HG02870 (cell line): Measurements from ENCODE around the gene CRIM1.
"Not testable (repeated sequence)": the region's sequence is repeated elsewhere in the genome, so short reads cannot be mapped to it uniquely, and the experiment has no call there.

ENCODE experiments used
- ATAC-seq: cut with Tn5 transposase; IDR thresholded peaks from one replicate; pipeline ENCODE4 v1.9.1; 2021; ENCODE audit warnings: mild to moderate bottlenecking, moderate library complexity; ENCODE audit not compliant: unreplicated experiment

The CRIM1 gene, protein sequence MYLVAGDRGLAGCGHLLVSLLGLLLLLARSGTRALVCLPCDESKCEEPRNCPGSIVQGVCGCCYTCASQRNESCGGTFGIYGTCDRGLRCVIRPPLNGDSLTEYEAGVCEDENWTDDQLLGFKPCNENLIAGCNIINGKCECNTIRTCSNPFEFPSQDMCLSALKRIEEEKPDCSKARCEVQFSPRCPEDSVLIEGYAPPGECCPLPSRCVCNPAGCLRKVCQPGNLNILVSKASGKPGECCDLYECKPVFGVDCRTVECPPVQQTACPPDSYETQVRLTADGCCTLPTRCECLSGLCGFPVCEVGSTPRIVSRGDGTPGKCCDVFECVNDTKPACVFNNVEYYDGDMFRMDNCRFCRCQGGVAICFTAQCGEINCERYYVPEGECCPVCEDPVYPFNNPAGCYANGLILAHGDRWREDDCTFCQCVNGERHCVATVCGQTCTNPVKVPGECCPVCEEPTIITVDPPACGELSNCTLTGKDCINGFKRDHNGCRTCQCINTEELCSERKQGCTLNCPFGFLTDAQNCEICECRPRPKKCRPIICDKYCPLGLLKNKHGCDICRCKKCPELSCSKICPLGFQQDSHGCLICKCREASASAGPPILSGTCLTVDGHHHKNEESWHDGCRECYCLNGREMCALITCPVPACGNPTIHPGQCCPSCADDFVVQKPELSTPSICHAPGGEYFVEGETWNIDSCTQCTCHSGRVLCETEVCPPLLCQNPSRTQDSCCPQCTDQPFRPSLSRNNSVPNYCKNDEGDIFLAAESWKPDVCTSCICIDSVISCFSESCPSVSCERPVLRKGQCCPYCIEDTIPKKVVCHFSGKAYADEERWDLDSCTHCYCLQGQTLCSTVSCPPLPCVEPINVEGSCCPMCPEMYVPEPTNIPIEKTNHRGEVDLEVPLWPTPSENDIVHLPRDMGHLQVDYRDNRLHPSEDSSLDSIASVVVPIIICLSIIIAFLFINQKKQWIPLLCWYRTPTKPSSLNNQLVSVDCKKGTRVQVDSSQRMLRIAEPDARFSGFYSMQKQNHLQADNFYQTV

DNA sequence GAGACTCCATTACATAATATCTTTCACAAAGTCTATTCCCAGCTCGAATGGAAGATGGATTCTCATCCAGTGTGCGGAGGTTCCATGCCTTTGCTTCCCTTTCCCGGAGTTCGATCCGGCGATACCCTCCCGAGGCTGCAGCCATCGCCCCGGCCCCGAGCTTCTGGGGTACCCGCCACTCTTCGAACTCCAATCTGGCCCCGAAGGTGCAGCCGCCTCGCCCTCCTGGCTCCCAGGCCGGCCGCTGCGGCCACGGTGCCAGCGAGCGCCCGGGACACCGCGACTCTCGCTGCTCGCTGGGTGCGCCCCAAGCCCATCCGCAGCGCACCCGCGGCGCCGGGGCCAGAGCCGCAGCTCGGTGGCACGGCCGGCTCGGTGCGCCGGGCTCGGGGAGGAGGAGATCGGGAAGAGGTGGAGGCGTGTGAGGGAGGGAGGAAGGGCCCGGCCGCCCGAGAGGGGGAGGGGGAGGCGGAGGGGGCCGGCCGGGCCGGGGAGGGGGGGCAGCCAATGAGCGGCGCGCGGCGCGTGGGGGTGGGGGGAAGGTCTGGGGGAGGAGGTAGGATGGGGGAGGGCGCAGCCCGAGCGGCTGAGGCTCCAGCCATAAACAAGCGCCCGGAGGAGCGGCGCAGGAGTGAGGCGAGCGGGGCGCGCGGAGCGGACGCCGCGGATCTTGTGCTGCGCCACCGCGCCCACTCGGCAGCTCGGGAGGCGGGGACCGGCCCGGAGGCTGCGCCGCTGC, at the start of gene CRIM1:
TSS of gene CRIM1 (plus strand) at position 628 of the 739 bp plus-strand sequence. CDS start 515 bp downstream, outside the sequence.
- peak; percentile 34 for ATAC-seq

- ATAC-seq, result no peak
Observed at GRCh38 chr2:36307441-36307840, 48.1 kb upstream of the CRIM1 start.

DNA sequence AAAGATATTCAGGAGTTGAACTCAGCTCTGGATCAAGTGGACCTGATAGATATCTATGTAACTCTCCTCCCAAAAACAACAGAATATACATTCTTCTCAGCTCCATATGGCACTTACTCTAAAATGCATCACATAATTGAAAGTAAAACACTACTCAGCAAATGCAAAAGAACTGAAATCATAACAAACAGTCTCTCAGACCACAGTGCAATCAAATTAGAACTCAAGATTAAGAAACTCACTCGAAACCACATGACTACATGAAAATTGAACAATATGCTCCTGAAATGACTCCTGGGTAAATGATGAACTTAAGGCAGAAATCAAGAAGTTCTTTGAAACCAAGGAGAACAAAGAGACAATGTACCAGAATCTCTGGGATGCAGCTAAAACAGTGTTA, 45.1 kb upstream of the CRIM1 start:
- not testable (repeated sequence) for ATAC-seq

DNA sequence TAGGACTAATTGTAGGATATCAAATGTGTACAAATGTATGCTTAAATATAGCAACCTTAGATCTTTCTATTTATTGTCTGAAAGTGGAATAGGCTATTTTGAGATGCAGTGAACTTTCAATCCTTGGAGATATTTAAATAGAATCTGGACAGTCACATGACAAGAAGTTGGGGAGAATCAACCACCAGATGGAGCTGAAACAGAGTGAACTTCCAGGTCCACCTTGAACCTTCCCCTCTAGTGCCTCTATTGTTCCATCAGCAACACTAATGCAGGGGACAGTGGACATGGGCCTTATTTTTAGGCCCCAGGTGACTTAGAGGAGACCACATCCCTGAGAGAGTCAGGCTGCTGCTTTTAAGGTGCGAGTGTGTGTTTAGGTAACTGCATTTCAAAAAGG, 37.0 kb upstream of the CRIM1 start:
- ATAC-seq, result no peak

DNA sequence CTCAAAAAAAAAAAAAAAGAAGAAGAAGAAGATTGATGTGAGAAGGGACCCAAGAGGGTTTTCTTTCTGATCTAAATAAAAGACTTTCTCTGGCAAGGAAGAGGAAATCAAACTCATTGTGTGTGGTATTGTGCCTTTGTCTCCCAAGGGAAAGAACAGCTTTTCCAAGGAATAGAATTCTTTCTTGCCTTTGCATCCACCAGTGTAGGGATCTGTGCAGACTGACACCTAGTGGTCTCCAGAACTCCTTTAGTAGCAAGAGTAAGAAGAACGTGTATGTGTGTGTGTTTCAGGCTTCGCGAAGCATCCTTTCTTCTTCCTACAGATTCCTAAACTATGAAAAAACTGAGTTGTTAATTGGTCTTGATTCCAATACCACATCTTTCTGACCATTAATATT, 33.5 kb upstream of the CRIM1 start:
- no peak for ATAC-seq

DNA sequence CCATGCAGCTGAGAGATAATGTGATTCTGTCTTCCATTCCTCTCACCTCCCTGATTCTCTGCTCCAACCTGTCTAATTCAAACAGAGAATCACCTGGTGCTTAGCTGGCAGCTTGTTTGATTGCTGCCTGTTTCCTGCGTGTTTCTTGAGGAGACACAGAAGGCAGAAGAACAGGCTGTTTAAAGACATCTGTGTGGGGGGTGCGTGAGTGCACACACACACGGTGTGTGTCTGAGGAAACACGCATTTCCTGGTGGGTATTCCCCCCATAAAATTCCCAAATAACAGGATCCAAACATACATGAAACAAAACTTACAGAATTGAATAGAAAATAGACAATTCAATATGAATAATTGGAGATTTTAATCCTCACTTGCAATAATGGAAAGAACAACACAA, 29.3 kb upstream of the CRIM1 start:
- no peak for ATAC-seq

DNA sequence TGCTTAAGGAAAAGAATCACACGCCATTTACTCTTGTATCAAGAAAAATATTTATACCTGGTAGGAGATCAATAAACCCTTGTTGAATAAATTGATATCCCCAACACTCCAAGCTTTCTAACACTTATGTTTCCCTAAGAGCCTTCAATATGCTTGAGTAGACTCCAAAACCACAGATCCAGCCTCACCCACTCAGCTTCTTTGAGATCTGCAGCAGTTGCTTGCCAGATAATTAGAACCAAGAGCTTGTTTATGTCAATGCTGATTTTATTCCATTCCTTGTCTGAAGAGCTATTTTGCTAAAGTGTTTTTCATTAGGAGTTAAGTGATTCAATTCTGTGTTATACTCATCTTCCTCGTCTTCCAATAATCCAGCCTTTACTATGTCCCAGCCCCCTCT, 26.3 kb upstream of the CRIM1 start:
- no peak for ATAC-seq

- ATAC-seq, result no peak
Observed at GRCh38 chr2:36329746-36330472, 25.7 kb upstream of the CRIM1 start.

DNA sequence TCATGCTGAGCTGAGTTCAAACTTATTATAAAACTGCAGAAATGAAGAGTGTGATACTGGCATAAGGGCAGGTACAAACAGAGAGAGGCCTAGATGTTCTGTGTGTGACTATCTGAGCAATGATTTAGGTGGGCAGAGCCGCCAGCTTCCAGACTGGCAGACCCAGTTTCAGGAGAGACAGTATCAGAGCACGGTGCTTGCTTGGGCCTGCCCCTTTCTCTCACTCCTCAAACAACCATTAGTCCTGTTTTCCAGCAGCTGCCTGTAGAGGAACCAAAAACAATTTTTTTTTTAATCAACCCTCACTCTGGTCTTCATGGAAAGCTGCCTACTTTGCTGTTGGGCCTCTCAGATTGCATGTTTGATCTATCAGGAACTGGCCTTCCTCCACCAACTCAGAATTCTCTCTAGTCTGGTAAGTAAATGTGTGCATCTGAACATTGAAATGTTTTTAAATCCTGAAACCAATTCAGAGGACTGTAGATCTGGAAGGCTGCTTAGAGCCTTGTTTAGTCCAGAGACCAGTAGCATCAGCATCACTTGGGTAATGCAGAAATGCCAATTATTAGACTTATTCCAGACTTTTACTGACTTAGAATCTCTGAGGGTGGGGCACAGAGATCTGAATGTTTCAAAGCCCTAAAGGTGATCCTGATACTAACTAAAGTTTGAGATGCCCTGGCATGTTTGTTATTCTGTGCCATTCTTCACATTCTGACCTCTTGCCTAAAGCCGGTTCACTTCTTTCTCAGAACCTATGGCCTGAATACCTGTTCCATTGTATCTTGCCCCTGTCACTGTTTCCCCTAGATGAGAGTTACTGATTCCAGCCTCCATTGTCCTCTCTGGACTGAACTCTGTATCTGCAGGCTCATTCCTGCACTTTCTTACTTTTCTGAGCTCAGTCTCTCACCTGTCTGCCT, 24.8 kb upstream of the CRIM1 start:
- ATAC-seq, result no peak

GRCh38 chr2:36333350-36334012, 22.1 kb upstream of the CRIM1 start:
- no peak for ATAC-seq

GRCh38 chr2:36335597-36335996, 20.0 kb upstream of the CRIM1 start:
- no peak for ATAC-seq

DNA sequence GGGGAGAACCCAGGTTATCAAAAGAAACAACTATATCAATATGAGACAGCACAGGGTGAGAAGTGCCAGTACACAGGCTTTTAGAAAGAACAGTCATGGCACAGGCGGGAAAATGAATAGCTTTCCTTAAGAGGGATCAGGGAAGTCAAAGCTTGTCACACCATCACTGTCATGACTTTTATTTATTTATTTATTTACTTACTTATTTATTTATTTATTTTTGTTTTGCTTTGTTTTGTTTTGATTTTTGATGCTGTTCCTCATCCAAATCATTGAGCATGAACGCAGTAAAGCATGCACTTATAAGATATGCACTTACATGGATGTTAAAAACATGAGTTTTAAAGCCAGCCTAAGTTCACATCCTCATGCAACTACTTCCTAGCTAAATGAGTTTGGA, 19.3 kb upstream of the CRIM1 start:
- ATAC-seq, result no peak

- ATAC-seq, result peak; percentile 86
Observed at GRCh38 chr2:36337354-36337753, 18.2 kb upstream of the CRIM1 start.

DNA sequence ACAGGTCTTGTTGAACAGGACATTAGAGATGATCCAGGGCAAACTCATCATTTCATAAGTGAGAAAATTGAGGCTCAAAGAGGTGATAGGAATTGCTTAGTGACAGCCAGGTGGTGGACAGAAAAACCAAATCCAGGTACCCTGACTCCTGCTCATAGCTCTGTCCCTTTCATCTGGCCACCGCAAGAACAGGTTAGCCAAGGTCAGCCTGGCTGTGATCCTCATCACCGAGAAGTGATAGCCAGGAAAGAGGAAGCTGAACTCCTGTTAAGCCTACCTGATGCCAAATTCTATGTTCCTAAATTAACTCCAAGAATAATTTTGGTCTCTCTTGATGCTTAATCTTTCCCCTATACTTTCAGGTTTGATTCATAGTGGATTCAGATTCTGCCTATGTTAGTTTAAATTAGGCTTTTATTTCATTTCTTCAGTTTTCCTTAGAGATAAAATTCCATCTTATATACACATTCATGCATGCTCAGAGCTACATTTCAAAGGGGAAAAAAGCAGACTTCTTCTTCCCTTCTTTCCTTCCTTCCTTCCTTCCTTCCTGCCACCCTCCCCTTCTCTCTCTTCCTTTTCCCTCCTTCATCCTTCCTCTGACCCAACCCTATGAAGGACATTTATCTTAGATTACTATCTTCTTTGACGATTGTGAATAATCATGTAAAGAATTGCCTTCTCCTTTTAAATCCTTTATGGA, 17.3 kb upstream of the CRIM1 start:
- no peak for ATAC-seq

- no peak for ATAC-seq
Observed at GRCh38 chr2:36338827-36339145, 16.8 kb upstream of the CRIM1 start.

DNA sequence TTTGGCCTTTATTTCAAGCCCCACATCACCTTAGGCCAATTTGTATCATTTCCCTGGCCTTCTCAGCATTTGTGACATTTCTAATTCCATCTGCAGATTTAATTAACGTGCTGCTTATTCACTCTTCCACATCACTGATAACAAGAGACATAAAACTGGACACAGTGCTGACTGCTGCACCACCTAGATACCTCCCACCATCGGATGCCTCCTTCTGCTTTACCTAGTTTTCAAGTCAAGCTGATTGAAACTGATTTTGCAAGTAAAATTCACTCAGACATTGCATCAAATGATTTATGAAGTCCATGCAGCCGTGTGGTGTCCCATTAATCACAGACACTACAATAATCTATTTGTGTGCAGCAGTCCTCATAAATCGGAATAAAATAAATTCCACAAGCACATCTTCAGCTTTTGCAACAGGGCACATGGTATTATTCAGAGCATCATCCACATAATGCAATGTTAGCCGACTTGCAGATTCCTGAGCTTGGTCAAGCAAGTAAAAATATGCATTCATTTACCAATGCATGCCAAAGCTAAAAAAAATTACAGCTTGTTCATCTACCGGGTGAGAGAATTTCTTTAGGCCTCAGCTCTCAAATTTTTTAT, 15.9 kb upstream of the CRIM1 start:
- ATAC-seq, result no peak

- ATAC-seq, result no peak
Observed at GRCh38 chr2:36343606-36344005, 12.0 kb upstream of the CRIM1 start.

DNA sequence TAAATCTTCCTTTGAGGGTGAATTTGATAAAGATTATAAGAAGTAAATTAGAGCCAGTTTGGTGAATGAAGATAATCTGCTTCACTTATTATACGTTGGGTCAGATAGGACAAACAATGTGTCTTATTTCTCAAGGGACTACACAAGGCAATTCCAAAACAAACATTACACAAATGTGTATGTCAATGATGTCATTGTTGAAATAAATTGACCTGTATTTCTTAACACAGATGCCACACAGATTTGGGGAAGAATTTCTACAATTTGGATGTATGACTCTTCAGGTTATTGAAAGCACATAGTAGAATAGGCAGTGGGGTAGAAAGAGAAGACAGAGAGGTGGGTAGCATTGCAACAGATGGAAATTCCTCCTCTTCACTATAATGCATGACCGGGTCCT, 6.9 kb upstream of the CRIM1 start:
- no peak for ATAC-seq
